Skeletal muscle satellite cell (primary cell): ENCODE measurements around the gene KCNA2.

Source experiments
- H3K27me3 ChIP-seq: 2 replicates; pipeline ENCODE4 v1.7.0; 2013; ENCODE audit warnings: low read length; ENCODE audit not compliant: control insufficient read depth, insufficient read depth
- H3K36me3 ChIP-seq: 2 replicates; pipeline ENCODE4 v1.7.0; 2013; ENCODE audit warnings: mild to moderate bottlenecking, control low read depth, low read length; ENCODE audit not compliant: insufficient read depth
- H3K4me1 ChIP-seq: 2 replicates; pipeline ENCODE4 v1.7.0; 2013; ENCODE audit warnings: low read length; ENCODE audit not compliant: control insufficient read depth, insufficient read depth
- H3K4me2 ChIP-seq: 2 replicates; pipeline ENCODE4 v1.7.0; 2013; ENCODE audit warnings: mild to moderate bottlenecking, low read length
- H3K4me3 ChIP-seq: 2 replicates; pipeline ENCODE4 v1.7.0; 2013; ENCODE audit warnings: low read length
- H3K9ac ChIP-seq: 2 replicates; pipeline ENCODE4 v1.7.0; 2013; ENCODE audit warnings: mild to moderate bottlenecking, low read depth, low read length, moderate library complexity
- H3K9me3 ChIP-seq: replicated peaks from 2 replicates; pipeline ENCODE4 v1.7.0; 2013; ENCODE audit warnings: mild to moderate bottlenecking, control low read depth, low read length

Gene KCNA2

DNA sequence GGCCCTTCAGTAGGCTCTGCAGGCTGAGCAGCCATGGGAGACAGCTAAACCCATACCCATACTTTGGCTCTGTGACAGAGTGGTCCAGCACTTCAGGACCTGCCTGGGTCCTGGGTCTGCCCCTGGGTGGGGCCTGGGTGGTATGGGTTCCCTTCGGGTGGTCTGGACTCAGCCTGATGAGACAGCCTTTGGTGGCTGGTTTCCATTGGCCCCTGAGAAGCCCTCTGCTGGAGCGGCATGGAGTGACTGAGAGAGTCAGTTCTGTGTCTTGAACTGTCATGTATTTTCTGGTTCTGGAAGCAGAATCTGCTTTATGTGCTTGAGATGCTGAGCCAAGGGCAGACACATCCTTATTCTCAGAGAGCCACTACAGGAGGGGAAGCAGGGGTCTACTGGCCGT, 31.3 kb upstream of the KCNA2 start:
- Histone ChIP-seq H3K27me3 (peaks cover 4% of the 10 kb centered on the region), H3K9me3 (no peaks in the 10 kb centered on the region), H3K9ac (no peak overlapping the region), H3K36me3 (no peaks in the 10 kb centered on the region), H3K4me1 (no peaks in the 10 kb centered on the region), H3K4me2 (no peak overlapping the region), H3K4me3 (no peak overlapping the region)

- Histone ChIP-seq H3K4me1 (no peaks in the 10 kb centered on the region), H3K27me3 (peaks cover 4% of the 10 kb centered on the region), H3K9me3 (no peaks in the 10 kb centered on the region), H3K4me3 (no peak overlapping the region), H3K9ac (no peak overlapping the region), H3K4me2 (no peak overlapping the region), H3K36me3 (no peaks in the 10 kb centered on the region)
These were observed 30.2 kb upstream of the KCNA2 start for GRCh38 chr1:110636149-110636935.

DNA sequence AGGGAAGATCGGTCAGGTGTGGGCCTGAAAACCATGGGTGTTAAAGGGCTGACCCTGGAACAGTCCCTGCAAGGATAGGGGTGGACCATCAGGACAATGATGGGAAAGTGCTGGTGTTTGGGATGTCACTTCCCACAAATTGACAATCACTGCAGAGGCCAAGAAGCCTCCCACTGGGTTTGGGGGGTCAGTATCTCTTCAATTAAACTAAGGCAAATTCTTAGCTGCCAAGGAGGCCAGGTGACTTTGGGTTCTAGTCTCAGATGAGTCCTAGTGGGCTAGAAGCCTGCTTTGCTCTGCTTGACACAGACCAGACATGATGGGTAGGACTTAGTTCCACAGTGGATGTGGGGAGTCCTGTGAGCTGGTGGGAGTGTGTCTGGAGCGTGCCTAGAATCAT, 29.3 kb upstream of the KCNA2 start:
- Histone ChIP-seq H3K4me2 (no peak overlapping the region), H3K9me3 (no peaks in the 10 kb centered on the region), H3K4me1 (no peaks in the 10 kb centered on the region), H3K27me3 (peaks cover 4% of the 10 kb centered on the region), H3K9ac (no peak overlapping the region), H3K36me3 (no peaks in the 10 kb centered on the region), H3K4me3 (no peak overlapping the region)

DNA sequence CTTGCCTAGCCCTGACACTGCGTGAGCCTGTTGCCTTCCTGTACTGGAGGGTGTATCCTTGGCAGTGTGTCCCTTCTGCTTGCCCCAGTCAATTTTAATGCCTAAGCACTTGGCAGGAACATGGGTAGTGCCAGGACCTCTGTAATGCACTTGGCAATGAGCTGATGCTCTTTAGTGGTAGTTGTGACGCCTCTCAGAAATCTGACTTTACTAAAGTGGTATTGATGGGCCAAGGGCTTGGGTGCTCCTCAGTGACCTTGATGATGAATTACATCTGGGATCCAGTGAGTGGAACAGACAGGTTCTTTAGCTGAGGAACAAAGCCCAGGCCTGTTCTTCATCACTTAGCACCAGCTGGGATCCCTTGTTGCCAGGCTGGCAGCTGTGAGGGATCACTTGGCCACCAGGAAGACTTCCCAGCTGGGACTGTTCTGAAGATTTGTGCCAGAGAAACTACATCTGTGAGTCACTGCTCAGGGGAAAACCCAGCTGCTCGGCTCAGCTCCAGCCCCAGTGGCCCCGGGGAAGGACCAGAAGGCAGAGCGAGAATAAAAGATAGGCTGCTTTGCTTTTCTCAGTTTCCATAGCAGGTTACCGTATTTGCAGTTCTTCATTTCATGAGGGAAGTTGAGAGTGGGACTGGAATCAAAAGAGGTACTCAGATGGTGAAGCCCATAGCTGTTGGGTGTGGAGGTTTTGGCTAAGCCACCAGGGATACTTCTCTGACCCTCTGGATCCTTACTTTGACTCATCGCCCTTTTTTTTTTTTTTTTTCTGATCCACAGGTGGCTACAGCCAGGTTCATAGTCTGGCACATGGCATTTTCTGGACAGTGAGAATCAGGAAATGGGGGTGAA, 28.5 kb upstream of the KCNA2 start:
- Histone ChIP-seq H3K4me2 (no peak overlapping the region), H3K27me3 (peaks cover 4% of the 10 kb centered on the region), H3K9ac (no peak overlapping the region), H3K9me3 (no peaks in the 10 kb centered on the region), H3K36me3 (no peaks in the 10 kb centered on the region), H3K4me1 (no peaks in the 10 kb centered on the region), H3K4me3 (no peak overlapping the region)

GRCh38 chr1:110634086-110634454, 27.9 kb upstream of the KCNA2 start:
- no peak overlapping the region for H3K4me2 ChIP-seq
- H3K36me3 ChIP-seq = no peaks in the 10 kb centered on the region
- peaks cover 4% of the 10 kb centered on the region for H3K27me3 ChIP-seq
- no peak overlapping the region for H3K9ac ChIP-seq
- H3K4me1 ChIP-seq = no peaks in the 10 kb centered on the region
- H3K9me3 ChIP-seq = no peaks in the 10 kb centered on the region
- no peak overlapping the region for H3K4me3 ChIP-seq

GRCh38 chr1:110633646-110634030, 27.5 kb upstream of the KCNA2 start:
- Histone ChIP-seq H3K4me2 (no peak overlapping the region), H3K9ac (no peak overlapping the region), H3K4me1 (no peaks in the 10 kb centered on the region), H3K27me3 (peaks cover 4% of the 10 kb centered on the region), H3K4me3 (no peak overlapping the region), H3K9me3 (no peaks in the 10 kb centered on the region), H3K36me3 (no peaks in the 10 kb centered on the region)

GRCh38 chr1:110631836-110632620, 25.9 kb upstream of the KCNA2 start:
- H3K4me1 ChIP-seq = no peaks in the 10 kb centered on the region
- no peak overlapping the region for H3K9ac ChIP-seq
- no peak overlapping the region for H3K4me2 ChIP-seq
- H3K9me3 ChIP-seq = no peaks in the 10 kb centered on the region
- no peaks in the 10 kb centered on the region for H3K36me3 ChIP-seq
- peaks cover 4% of the 10 kb centered on the region for H3K27me3 ChIP-seq
- no peak overlapping the region for H3K4me3 ChIP-seq

DNA sequence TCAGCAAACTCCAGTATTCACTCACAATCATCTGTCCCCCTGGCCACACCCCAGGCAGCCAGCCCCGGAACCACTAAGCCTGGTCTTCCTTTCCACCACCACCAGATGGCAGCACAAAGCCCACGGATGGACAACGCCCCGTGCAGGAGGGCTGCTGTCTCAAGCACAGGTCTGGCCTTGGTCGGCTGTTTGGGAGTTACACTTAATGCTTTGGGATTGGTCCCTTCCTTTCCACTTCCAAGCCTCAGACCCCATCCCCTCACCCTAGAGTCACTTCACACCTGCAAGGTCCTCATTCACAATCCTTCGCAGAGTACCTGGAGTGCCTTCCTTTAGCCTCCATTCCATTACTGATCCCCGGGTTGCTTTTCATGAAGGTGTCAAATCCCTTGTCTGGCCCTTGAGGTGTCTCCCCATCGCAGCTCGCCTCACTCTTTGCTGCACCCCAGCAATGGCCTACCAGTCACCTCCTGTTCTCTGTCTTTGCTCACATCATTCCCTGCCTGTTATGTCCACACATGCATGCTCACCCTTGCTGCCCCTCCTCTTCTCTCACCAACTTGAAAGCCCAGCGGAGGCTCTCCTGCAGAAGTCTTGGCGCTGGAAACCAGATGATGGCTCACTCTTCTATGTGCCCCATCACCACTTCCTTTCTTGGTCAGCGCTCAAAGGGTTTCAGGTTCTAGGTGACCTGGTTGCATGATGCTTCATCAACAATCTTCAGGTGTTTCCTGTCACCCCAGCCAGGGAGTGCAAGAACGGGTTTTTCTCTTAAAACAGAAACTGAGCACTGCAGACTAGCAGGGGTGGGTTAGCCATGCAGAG, 24.9 kb upstream of the KCNA2 start:
- H3K9ac ChIP-seq = no peak overlapping the region
- no peaks in the 10 kb centered on the region for H3K9me3 ChIP-seq
- H3K36me3 ChIP-seq = no peaks in the 10 kb centered on the region
- H3K4me2 ChIP-seq = no peak overlapping the region
- no peak overlapping the region for H3K4me3 ChIP-seq
- H3K4me1 ChIP-seq = no peaks in the 10 kb centered on the region
- peaks cover 4% of the 10 kb centered on the region for H3K27me3 ChIP-seq

- H3K9me3 ChIP-seq = no peaks in the 10 kb centered on the region
- H3K36me3 ChIP-seq = no peaks in the 10 kb centered on the region
- peaks cover under 1% of the 10 kb centered on the region for H3K27me3 ChIP-seq
- H3K4me2 ChIP-seq = no peak overlapping the region
- no peak overlapping the region for H3K4me3 ChIP-seq
- H3K4me1 ChIP-seq = no peaks in the 10 kb centered on the region
- no peak overlapping the region for H3K9ac ChIP-seq
These were observed 22.4 kb upstream of the KCNA2 start for GRCh38 chr1:110628323-110629105.

DNA sequence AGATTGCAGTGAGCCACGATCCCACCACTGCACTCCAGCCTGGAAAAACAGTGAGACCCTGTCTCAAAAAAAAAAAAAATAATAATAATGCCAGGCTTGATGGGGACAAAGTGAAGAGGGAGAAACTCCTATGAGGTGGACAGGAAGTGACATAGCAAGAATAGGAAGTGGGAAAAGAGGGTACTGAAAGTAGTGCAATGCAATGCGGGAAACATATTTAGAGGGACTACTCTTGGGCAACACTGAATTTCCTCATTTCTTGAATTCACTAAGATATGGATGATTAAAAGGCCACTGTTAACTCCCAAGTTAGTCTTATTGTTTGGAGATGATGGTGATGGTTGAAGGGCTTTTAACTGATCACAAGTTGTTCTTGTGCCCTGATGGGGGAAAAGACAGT, 21.6 kb upstream of the KCNA2 start:
- Histone ChIP-seq H3K4me3 (no peak overlapping the region), H3K9me3 (no peaks in the 10 kb centered on the region), H3K4me2 (no peak overlapping the region), H3K9ac (no peak overlapping the region), H3K4me1 (no peaks in the 10 kb centered on the region), H3K36me3 (no peaks in the 10 kb centered on the region), H3K27me3 (peaks cover 4% of the 10 kb centered on the region)
